Natural killer cell (primary cell): ENCODE measurements around the gene PLXNA2. TPM values are rescaled to one million over a fixed set of nuclear protein-coding genes. Genes with fewer than 3 reads are reported as not detected.

ENCODE experiments used
- ATAC-seq, 3 donors: fragments of 150-1000 bp in 2 of 3; fragments of 200-7000 bp in 1 of 3; cut with Tn5 transposase; 1 replicate in 1 of 3; 2 replicates in 2 of 3; pipeline ENCODE4 v1.10.0; 2021; ENCODE audit warnings: mild to moderate bottlenecking in 2 of 3, moderate library complexity in 2 of 3
- DNase-seq, 2 donors: peaks; one replicate each; pipeline versions ENCODE4 v3.0.0 to v3.0.0-alpha.2; 2013 to 2021; ENCODE audit warnings: mixed read lengths in 1 of 2
- H3K27ac ChIP-seq: one replicate; pipeline ENCODE4 v1.5.1; 2013; ENCODE audit warnings: mild to moderate bottlenecking, low read length
- H3K27me3 ChIP-seq: one replicate; pipeline ENCODE4 v1.6.1; 2013; ENCODE audit warnings: low read length; ENCODE audit not compliant: control insufficient read depth, insufficient read depth
- H3K36me3 ChIP-seq: one replicate; pipeline ENCODE4 v1.6.1; 2013; ENCODE audit warnings: low read length; ENCODE audit not compliant: control insufficient read depth, insufficient read depth
- H3K4me1 ChIP-seq: one replicate; pipeline ENCODE4 v1.6.1; 2013; ENCODE audit warnings: low read length; ENCODE audit not compliant: control insufficient read depth, insufficient read depth
- H3K4me3 ChIP-seq: one replicate; pipeline ENCODE4 v1.5.1; 2013; ENCODE audit warnings: low read length
- H3K9me3 ChIP-seq: one replicate; pipeline ENCODE4 v1.6.1; 2013; ENCODE audit warnings: low read length; ENCODE audit not compliant: control insufficient read depth, insufficient read depth
- H3K27ac Mint-ChIP-seq, 2 donors: one replicate each; pipeline ENCODE4 v1.8.0; 2022; ENCODE audit warnings: mild to moderate bottlenecking in 2 of 2, mixed read lengths in 2 of 2, moderate library complexity in 1 of 2
- H3K27me3 Mint-ChIP-seq, 2 donors: one replicate each; pipeline ENCODE4 v1.8.0; 2022; ENCODE audit warnings: low read depth in 2 of 2, mixed read lengths in 2 of 2
- H3K36me3 Mint-ChIP-seq: one replicate; pipeline ENCODE4 v1.8.0; 2022; ENCODE audit warnings: mixed read lengths
- H3K4me1 Mint-ChIP-seq, 2 donors: one replicate each; pipeline ENCODE4 v1.8.0; 2022; ENCODE audit warnings: mixed read lengths in 2 of 2
- H3K4me3 Mint-ChIP-seq: one replicate; pipeline ENCODE4 v1.8.0; 2022; ENCODE audit warnings: mild to moderate bottlenecking, moderate library complexity, mixed read lengths
- H3K9me3 Mint-ChIP-seq, 2 donors: one replicate each; pipeline ENCODE4 v1.8.0; 2022; ENCODE audit warnings: mixed read lengths in 2 of 2
- CTCF ChIP-seq: fragments of 200-600 bp; IDR thresholded peaks from one replicate; pipeline ENCODE4 v1.8.0; 2022; ENCODE audit warnings: antibody characterized with exemption
- WGBS: methylation state at CpG from one replicate; pipeline ENCODE4 v1.1.7; 2013; ENCODE audit warnings: missing lambda C conversion rate; ENCODE audit not compliant: insufficient coverage; 5-methylcytosine and 5-hydroxymethylcytosine counted together
- intact Hi-C: fragments of 100-400 bp; cut with micrococcal nuclease; formaldehyde crosslinking; loops from one replicate; pipeline ENCODE4 v1.14.2; 2022
- total RNA-seq, 4 donors: library from RNA; stranded (reverse); fragments of 120-200 nt in 1 of 4; gene quantifications; one replicate each; pipeline versions ENCODE4 v1.2.3 to v1.2.4, GENCODE V29; 2013 to 2022

Gene PLXNA2
- total RNA-seq, 3 donors from 2014 or later (not counting 1 experiment from before 2014, with no cell fraction given), result 2.8 to 8.4 (median 2.8) TPM

GRCh38 chr1:208237241-208237640 lies 6.9 kb downstream of the PLXNA2 start:
- no peaks in the 10 kb centered on the region for H3K36me3 ChIP-seq
- peaks cover 37% of the 10 kb centered on the region for H3K27me3 ChIP-seq
- no peak overlapping the region for H3K4me3 Mint-ChIP-seq
- H3K9me3 ChIP-seq, result no peaks in the 10 kb centered on the region
- H3K4me1 ChIP-seq, result peaks cover 16% of the 10 kb centered on the region
- peaks cover 19 to 20% of the 10 kb centered on the region in 2 donors for H3K4me1 Mint-ChIP-seq
- H3K27me3 Mint-ChIP-seq, result peaks cover 44 to 62% of the 10 kb centered on the region in 2 donors
- intact Hi-C loops, result no loop called here
- H3K4me3 ChIP-seq, result no peak overlapping the region
- 82% methylated on average over 7 of the region's 8 CpGs for WGBS
- DNase-seq (no peak), ATAC-seq (no peak)
- no peaks in the 10 kb centered on the region for H3K36me3 Mint-ChIP-seq
- H3K27ac ChIP-seq, result no peak overlapping the region
- no peak for TF ChIP-seq CTCF
- H3K9me3 Mint-ChIP-seq, result no peaks in the 10 kb centered on the region
- H3K27ac Mint-ChIP-seq, result no peak overlapping the region

GRCh38 chr1:208235982-208236761 lies 8.0 kb downstream of the PLXNA2 start:
- no peak for TF ChIP-seq CTCF
- H3K9me3 ChIP-seq, result no peaks in the 10 kb centered on the region
- 14% methylated on average over 16 of the region's 17 CpGs for WGBS
- intact Hi-C loops, result no loop called here
- ATAC-seq (peak in 2 of 3 donors; percentile 55 to 81), DNase-seq (peak in 1 of 2 donors; percentile 32)
- Mint-ChIP-seq H3K27me3 (peaks cover 36 to 54% of the 10 kb centered on the region in 2 donors), H3K9me3 (no peaks in the 10 kb centered on the region), H3K36me3 (no peaks in the 10 kb centered on the region), H3K4me3 (peak overlapping the region; percentile 57), H3K27ac (no peak overlapping the region), H3K4me1 (peaks cover 19 to 20% of the 10 kb centered on the region in 2 donors)
- H3K36me3 ChIP-seq, result no peaks in the 10 kb centered on the region
- no peak overlapping the region for H3K27ac ChIP-seq
- peaks cover 27% of the 10 kb centered on the region for H3K27me3 ChIP-seq
- no peak overlapping the region for H3K4me3 ChIP-seq
- H3K4me1 ChIP-seq, result peaks cover 16% of the 10 kb centered on the region

GRCh38 chr1:208235356-208235981 lies 8.7 kb downstream of the PLXNA2 start:
- no peak for TF ChIP-seq CTCF
- Histone ChIP-seq H3K36me3 (no peaks in the 10 kb centered on the region), H3K4me1 (peaks cover 16% of the 10 kb centered on the region), H3K27me3 (peaks cover 24% of the 10 kb centered on the region), H3K4me3 (no peak overlapping the region), H3K27ac (no peak overlapping the region), H3K9me3 (no peaks in the 10 kb centered on the region)
- ATAC-seq, result no peak
- Mint-ChIP-seq H3K36me3 (no peaks in the 10 kb centered on the region), H3K9me3 (no peaks in the 10 kb centered on the region), H3K27ac (no peak overlapping the region), H3K4me1 (peaks cover 19 to 20% of the 10 kb centered on the region in 2 donors), H3K27me3 (peaks cover 39 to 53% of the 10 kb centered on the region in 2 donors), H3K4me3 (no peak overlapping the region)
- no peak for DNase-seq
- WGBS, result 70% methylated on average over 7 of the region's 9 CpGs
- intact Hi-C loops, result no loop called here
